GF-D8 (cell line): ENCODE results near the gene HDAC7.

Source experiments
- DNase-seq: peaks from one replicate; lab custom pipeline; 2025; lab: John Stamatoyannopoulos, UW

Gene HDAC7

GRCh38 chr12:47746073-47746472, 73.6 kb downstream of the HDAC7 start:
- no peak for DNase-seq

GRCh38 chr12:47745485-47746041, 74.1 kb downstream of the HDAC7 start:
- no peak for DNase-seq

- DNase-seq = no peak
Measured at GRCh38 chr12:47744778-47745436, 74.8 kb downstream of the HDAC7 start.

DNA sequence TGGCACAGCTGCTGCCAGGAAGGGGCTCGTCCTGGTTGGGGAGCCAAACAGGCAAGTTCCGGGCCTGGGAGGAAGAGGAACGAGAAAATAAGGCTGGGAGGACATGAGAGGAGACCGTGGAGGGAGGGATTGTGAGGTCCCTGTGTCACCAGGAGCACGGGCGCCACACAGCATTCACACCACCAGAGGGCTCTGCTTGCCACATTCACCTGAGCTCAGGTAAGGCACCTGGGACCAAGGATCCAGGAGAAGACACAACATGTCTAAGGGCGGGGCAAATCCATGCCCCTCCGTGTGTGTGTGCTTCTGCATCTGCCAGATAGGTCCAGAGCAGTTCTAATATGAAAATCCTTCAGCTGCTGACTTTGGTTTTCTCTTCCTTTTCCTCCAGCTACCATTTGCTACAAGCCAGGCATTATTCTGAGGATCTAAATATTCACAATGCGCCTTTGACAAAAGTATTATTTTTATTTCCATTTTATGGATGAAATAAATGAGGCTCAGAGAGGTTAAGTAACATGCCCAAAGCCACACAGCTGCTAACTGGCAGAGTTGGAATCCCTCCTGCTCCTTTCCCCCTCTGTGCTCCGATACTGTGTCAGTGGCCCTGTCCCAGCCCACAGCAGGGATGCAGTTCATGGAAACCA, 75.6 kb downstream of the HDAC7 start:
- no peak for DNase-seq

GRCh38 chr12:47743311-47743860, 76.3 kb downstream of the HDAC7 start:
- no peak for DNase-seq

DNA sequence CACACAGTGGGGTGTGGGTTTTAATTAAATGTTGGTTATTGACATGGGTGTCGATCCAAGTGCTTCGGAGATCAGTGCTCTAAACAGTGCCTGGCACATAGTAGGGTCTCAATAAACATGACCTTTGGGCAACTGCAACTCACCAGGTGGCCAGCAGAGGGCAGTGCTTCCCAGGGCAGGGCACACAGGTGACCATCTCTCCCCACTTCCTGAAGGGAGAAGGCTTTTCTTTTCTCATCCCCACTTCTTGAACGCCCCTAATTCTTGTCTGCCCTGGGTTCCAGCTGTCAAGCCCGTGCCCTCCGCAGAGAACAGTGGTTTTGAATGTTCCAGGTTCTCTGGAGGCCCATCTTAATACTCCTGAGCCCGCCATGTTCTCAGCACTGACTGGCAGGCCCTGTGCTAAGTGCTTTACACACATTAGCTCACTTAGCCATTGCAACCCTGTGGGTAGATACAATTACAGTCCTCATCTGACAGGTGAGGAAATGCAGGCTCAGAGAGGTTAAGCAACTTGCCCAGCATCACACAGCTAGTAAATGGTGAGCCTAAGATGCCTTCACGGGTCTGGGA, 77.4 kb downstream of the HDAC7 start:
- no peak for DNase-seq

DNA sequence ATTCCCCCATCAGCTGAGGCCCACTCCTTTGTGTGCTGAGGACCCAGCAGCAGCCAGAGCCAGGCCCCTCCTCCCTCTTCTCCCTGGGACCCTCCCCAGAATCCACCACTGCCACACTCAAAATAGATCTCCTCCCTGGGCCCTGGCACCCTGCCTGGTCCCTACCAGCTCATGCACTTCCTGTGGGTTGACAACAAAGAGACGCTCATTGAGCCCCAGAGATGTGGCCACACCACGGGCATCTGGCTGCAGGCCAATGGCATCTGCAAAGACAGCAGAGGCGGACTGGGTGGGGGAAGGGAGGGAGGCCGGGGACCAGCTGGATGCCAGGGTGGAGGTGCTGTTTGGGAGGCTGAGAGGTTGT, 78.4 kb downstream of the HDAC7 start:
- peak; percentile 70 for DNase-seq

DNA sequence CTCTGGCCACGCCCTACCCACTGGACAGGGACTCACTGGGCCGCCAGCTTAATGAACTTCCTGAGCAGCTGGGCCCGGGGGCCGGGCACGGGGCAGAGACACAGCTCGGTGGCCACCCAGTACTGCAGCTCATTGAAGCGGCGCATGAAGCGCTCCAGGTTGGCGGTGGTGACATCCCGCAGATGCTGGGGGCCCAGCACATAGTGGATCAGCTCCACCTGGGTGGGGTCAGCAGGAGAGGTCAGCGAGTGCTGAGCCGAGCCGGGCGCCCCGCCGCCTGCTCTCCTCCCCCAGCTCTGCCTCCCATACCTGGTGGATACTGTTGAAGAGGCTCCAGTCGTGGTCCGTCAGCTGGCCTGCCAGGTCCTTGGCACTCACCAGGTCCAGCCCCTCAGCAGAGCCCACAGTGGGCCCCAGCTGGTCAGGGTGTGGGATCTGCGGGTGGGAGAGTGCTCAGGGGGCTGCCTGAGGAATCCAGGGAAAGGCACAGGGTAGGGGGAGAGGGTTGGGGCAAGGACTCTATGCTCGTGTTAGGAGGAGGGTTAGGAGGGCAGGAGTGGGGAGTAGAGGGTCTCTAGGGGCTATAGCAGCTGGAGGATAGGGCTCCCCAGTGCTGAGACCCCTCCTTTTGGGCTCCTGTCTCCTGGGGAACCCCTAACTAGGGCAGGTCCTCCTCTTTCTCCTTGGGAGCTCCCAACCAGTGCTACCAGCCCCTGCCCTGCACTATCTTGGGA, 78.9 kb downstream of the HDAC7 start:
- DNase-seq = no peak

DNA sequence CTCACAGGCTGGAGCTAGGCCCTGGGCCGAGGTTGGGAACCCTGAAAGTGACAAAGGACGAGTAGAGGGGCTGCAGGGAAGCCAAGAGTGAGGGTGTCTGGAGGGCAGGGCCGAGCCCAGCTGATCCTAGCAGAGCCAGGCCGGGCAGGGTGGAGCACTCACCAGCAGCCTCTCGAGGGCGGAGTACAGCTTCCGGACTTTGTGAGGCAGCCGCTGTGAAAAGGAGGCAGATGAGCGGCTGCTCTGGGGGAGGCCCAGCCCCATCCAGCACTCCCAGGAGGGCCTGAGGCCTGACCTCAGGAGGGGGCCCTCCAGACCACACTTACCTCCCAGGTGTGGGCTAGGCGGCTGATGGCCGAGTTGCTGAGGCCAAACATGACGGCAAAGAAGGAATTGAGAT, 79.7 kb downstream of the HDAC7 start:
- no peak for DNase-seq

- DNase-seq = no peak
Measured at GRCh38 chr12:47739297-47739696, 80.4 kb downstream of the HDAC7 start.

DNA sequence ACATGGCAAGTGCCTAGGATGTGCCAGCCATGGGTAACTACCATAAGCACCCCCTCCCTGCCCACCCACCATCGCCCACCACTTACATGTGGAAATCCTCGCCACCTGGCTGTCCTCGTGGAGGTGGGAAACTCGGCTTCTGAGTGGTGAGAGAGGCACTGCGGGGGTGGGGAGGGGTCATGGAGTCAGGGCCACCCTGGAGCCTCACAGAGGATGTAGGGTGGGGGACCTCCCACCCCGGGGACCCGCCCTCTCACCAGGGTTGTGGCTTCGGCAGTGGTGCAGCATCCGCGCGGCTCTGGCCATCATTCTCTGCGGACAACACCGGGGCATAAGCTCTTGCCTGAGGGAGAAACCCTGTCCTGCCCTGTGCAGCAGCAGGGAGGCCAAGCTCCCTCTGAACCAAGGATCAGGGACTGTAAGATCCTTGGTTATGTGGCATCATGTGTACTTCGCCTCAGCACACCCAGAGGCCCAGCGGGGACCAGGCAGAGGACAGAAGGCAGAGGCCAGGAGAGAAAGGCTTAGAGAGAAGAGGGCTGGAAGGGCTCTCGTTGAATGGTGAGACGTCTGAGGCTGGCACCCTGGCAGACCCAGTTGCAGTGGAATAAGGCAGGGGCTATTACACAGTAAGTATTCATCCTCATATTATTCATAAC, 81.6 kb downstream of the HDAC7 start:
- no peak for DNase-seq

DNA sequence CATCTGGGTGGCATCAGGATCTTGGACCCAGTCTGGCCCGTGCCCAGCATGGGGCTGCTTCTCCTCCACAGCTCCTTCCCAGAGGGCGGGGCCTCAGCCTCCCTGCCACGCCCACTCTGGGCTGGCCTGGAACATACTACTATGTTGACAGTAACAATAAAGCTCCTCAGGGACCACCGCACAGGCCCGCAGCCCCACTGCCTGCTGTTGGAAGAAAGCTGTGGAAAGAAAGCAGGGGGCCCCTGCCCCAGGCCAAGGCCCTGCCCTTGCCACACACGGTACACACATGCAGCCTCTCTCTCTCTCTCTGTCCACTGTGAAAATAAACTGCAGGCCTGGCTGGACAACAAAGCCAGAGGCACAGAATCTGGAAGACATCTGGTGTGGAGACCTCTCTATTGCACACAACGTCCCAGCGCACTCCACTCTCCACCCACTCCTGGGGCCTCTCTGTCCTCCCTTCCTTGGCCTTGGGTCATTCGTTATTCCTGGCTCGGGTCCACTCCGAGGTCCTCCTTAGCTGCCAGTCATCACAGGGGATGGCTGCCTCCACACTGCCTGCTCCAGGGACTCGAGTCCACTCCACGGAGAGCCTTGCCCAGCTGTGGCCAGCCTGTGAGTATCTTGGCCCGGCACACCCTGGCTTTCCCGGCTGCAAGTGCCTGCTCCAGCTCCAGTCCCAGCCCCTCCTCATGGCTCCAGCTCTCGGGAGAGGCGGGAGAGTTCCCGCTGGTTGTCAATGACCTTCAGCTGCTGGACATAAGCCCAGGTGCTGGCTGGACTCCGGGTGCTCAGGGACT, 82.6 kb downstream of the HDAC7 start:
- DNase-seq = no peak

DNA sequence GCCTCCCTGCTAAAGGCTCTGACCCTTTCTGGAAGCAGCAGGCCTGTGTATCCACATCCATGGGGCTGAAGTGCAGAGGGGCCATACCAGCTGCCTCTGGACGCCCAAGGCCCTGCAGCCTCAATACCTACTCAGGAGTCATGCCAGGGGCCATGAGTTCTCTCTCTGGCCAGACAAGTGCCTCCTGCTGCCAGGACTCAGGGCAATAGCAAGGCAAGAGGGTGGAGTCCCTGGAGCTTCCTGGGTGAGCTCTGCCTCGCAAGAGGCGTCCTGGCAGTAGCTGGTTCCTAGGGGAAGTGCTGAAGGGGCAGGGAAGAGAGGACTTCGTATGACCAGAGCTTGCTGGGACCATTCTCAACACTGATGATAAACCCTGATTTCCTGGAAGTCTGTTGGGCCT, 83.5 kb downstream of the HDAC7 start:
- no peak for DNase-seq

GRCh38 chr12:47735649-47736048, 84.1 kb downstream of the HDAC7 start:
- no peak for DNase-seq

GRCh38 chr12:47734725-47735480, 84.8 kb downstream of the HDAC7 start:
- DNase-seq = no peak

DNA sequence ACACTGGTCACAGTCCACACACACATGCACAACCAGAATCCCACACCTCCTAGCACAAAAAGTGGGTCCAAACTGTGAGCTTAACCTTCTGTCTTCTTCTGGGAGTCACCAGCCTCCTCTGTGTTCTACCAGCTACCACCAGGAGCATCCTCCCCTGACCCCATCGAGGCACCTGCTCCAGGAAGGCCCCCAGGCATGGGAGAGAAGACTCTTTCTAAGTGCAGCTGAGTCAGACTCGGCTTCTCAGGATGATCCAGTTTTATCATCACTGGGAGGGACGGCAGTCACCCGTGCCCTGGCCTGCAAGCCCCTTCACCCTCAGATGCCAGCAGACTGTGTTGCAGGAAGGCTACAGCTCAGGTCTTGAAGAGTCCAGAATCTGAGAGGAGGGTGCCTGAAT, 86.6 kb downstream of the HDAC7 start:
- no peak for DNase-seq
